ENCODE measurements around the gene DUSP1.

GRCh38 chr5:172763120-172763464, 7.9 kb downstream of the DUSP1 start:
- TF ChIP-seq YY1 (IDR thresholded peaks at IDR 0.05; ENCODE audit: insufficient read depth, insufficient read length): no peak
- no peak for TF ChIP-seq ZNF274 (IDR thresholded peaks at IDR 0.05; ENCODE audit: low read depth, low read length)
- TF ChIP-seq SUZ12 (IDR thresholded peaks at IDR 0.05; ENCODE audit: extremely low read depth, insufficient read depth, insufficient read length): no peak

Measured in NT2/D1 (cell line).